RWPE1 (cell line): ENCODE measurements around the gene PCDH9.
"Not testable (repeated sequence)": the region's sequence is repeated elsewhere in the genome, so short reads cannot be mapped to it uniquely, and the experiment has no call there.

Experiments used
- CTCF ChIA-PET: fragments of 350-600 bp; sonication (Branson Sonifier 250); formaldehyde crosslinking; extraction: SDS; loops from one replicate; lab custom pipeline; 2021; lab: Yijun Ruan, JAX
- POLR2A ChIA-PET: fragments of 400-600 bp; formaldehyde crosslinking; extraction: SDS; loops from one replicate; lab custom pipeline; 2020; ENCODE audit warnings: antibody characterized with exemption; ENCODE audit not compliant: low non-redundant PET; lab: Yijun Ruan, JAX
- DNase-seq: peaks from one replicate; pipeline ENCODE4 v3.0.0; 2012; ENCODE audit warnings: low spot score
- H3K27ac ChIP-seq: fragments of 450-650 bp; 2 replicates; pipeline ENCODE4 v1.5.1; 2017
- TF ChIP-seq, protein P1 (sequence below): fragments of 450-650 bp; conservative IDR thresholded peaks from 2 replicates; pipeline ENCODE4 v1.5.1; 2017; ENCODE audit warnings: low read depth, mild to moderate bottlenecking

Gene PCDH9

DNA sequence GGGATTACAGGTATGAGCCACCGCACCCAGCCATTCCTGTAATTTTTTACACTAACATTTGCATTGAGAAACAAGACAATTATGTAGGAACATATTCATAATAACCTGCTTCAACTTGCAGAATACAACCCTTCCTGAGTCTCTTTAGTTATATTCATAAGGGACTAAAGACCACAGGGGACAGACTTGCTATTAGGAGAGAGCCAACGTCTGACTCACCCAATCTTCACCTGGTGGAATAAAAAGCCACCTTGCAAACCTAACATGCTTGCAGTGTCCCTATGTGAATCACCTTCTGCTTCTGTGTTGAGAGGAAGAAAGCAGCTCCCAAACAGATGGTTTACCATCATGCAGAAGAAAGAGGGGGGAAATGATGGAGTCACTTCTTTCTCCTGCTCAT, 456.1 kb downstream of the PCDH9 start:
- CTCF ChIA-PET = no interaction called here
- no peak overlapping the region for H3K27ac ChIP-seq
- TF ChIP-seq, protein P1, sequence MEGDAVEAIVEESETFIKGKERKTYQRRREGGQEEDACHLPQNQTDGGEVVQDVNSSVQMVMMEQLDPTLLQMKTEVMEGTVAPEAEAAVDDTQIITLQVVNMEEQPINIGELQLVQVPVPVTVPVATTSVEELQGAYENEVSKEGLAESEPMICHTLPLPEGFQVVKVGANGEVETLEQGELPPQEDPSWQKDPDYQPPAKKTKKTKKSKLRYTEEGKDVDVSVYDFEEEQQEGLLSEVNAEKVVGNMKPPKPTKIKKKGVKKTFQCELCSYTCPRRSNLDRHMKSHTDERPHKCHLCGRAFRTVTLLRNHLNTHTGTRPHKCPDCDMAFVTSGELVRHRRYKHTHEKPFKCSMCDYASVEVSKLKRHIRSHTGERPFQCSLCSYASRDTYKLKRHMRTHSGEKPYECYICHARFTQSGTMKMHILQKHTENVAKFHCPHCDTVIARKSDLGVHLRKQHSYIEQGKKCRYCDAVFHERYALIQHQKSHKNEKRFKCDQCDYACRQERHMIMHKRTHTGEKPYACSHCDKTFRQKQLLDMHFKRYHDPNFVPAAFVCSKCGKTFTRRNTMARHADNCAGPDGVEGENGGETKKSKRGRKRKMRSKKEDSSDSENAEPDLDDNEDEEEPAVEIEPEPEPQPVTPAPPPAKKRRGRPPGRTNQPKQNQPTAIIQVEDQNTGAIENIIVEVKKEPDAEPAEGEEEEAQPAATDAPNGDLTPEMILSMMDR = no peak
- POLR2A ChIA-PET = no interaction called here
- DNase-seq = no peak

DNA sequence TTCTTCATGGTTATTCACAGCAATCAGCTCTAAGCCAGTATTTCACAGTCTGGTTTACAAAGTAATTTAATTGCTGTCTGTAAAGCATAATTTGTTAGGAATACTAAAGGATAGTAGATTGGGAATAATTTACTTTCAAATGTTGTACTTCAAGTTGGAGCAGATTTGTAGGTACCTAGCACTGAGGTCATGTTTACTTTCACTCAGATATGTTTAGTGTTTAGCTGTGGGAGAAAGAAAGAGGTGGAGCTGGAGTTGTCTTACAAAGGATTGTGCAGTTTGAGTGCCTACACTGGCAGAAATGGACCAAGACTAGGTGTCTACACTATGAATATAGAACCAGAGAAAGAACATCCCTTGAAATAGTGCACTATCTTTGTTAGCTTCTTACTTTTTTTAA, 464.6 kb downstream of the PCDH9 start:
- ChIA-PET CTCF (no interaction called here), POLR2A (no interaction called here)
- H3K27ac ChIP-seq = no peak overlapping the region
- DNase-seq = no peak
- TF ChIP-seq, protein P1 = no peak

DNA sequence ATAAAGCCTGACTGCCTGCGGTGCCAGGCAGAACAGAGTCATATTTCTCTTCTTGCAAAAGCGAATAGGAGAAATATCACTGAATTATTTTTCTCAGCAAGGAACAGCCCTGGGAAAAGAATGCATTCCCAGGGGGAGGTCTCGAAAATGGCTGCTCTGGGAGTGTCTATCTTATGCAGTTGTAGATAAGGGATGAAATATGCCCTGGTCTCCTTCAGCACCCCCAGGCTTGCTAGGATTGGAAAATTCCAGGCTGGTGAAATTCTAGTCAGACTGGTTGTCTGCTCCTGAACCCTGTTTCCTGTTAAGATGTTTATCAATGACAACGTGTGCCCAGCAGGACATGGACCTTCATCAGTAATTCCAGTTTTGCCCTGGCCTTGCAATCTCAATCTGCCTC, 469.5 kb downstream of the PCDH9 start:
- DNase-seq, H3K27ac ChIP-seq, POLR2A ChIA-PET: not testable (repeated sequence)
- CTCF ChIA-PET = interaction anchor here (0.6 kb wide), 1 partner anchor 79 kb away, joined by 3 read pairs; no protein-coding TSS in a partner anchor

DNA sequence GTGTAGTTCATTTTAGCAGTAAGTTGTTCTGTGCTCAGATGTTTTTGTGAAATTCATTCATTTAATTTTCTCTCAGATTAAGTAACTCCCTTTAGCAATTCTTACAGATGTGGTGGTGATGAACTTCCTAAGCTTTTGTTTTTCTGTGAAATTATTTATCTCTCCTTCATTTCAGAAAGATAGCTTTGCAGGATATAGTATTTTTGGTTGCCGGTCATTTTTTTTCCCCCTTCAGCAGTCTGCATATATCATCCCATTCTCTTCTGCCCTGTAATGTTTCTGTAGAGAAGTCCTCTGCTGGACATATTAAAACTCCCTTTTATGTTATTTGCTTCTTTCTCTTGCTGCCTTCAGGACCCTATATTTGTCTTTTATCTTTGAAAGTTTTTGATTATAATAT, 470.2 kb downstream of the PCDH9 start:
- H3K27ac ChIP-seq = no peak overlapping the region
- ChIA-PET POLR2A (no interaction called here), CTCF (interaction anchor here (0.6 kb wide), 2 partner anchors 61 to 444 kb away, joined by 4 to 7 read pairs; no protein-coding TSS in a partner anchor)
- no peak for DNase-seq
- TF ChIP-seq, protein P1 = no peak

DNA sequence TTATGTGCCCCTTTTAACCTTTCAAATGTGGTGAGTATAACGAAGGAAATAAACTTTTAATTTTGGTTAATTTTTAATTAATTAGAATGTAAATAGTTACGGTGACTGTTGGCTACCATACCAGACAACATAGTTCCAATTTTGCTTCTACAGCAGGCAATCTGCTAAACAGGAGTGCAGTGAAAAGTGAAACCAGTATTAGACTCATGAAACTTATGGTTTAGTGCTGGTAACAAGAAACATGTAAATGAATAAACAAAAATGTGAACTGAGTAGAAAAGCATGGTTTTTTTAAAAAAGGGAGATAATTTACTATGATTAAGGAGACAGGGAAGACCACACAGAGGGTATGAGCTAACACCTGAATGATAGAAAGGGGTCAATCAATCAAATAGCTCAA, 478.4 kb downstream of the PCDH9 start:
- TF ChIP-seq, protein P1 = no peak
- POLR2A ChIA-PET = no interaction called here
- no peak overlapping the region for H3K27ac ChIP-seq
- DNase-seq = no peak
- CTCF ChIA-PET = no interaction called here

DNA sequence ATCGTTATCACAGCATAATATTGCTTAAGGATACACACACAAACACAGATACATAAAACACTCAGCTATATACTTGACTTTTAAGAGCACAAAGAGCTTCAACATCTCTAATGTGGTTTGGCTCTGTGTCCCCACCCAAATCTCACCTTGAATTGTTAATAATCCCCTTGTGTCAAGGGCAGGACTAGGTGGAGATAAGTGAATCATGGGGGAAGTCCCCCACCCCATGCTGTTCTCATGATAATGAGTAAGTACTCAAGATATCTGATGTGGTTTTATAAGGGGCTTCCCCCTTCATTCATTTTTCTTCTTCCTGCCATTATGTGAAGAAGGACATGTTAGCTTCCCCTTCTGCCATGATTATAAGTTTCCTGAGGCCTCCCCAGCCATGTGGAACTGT, 481.4 kb downstream of the PCDH9 start:
- ChIA-PET CTCF (no interaction called here), POLR2A (no interaction called here)
- H3K27ac ChIP-seq = no peak overlapping the region
- no peak for DNase-seq
- TF ChIP-seq, protein P1 = no peak

DNA sequence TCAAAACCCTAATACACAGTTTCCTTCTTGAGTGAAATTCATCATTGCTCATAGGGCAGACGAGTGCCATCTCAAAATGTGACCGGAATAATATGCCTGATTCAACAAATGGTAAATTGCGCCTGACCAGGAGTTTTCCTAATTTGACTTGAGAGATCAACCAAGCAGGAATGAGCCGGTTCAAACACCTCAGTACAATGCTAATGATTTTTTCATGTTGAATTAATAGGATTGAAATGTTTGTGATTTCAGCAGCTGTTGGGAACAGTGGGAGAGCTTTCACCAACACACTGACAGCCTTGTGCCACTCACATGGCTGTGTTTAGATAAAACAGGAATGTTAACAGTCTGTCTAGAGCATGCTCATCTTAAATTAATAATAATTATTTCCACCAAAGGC, 484.8 kb downstream of the PCDH9 start:
- H3K27ac ChIP-seq = no peak overlapping the region
- ChIA-PET CTCF (interaction anchor here (0.7 kb wide), 1 partner anchor 34 kb away, joined by 3 read pairs; no protein-coding TSS in a partner anchor), POLR2A (no interaction called here)
- no peak for DNase-seq
- TF ChIP-seq, protein P1 = no peak
